CD4-positive, alpha-beta T cell treated with Interleukin-4 for 1 hour (primary cell): Measurements from ENCODE around the gene SPINK14.

ENCODE experiments used
- DNase-seq, 2 donors: peaks; one replicate each; pipeline ENCODE4 v3.0.0-alpha.2; 2020 to 2022

Gene SPINK14

GRCh38 chr5:148202531-148203203 is 34.3 kb downstream of the SPINK14 start, which contains the start of gene SPINK6:
Gene SPINK6, plus strand, starts transcription at chr5:148203042. Its CDS starts 55 bp downstream, at chr5:148203097.
- DNase-seq = no peak

DNA sequence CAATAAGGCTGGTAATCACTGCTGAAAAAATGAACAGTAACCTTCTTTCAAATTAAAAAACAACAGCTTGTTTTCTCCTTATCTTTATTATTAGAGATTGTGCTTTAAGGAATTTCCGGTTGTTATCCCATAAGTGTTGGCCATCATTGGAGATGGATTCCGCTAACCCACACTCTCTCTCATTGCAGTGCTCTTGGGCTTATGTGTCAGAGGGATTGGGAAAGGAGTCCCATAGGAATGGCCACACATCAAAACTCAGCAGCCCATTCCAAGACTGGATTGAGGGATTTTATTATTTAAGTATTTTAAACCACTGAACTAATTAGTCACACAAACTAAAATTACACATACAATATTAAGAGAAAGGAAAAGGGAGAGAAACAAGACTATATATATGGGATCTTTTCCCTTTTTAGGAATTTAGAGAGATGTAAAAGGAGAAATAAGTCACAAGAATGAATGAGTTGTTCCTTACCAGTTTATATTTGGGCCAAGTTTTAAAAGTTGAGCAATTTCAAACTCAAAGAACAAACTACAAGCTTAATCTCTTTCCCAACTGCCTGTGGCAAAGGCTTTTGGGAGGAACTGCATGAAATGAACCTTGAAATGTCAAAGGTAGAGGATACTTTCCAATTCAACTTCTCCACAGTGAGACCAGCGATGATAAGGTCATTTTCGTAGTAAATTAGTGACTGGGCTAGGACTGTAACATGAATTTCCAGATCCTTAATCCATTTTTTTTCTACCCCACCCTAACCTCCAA is 36.9 kb downstream of the SPINK14 start:
- no peak for DNase-seq

GRCh38 chr5:148205865-148206264 is 37.5 kb downstream of the SPINK14 start:
- DNase-seq = no peak

GRCh38 chr5:148206620-148207019 is 38.3 kb downstream of the SPINK14 start:
- DNase-seq = no peak

GRCh38 chr5:148208226-148208625 is 39.9 kb downstream of the SPINK14 start:
- no peak for DNase-seq

- DNase-seq = no peak
These were observed 40.9 kb downstream of the SPINK14 start for GRCh38 chr5:148209151-148209770.

GRCh38 chr5:148214665-148215185 is 46.4 kb downstream of the SPINK14 start:
- no peak for DNase-seq

DNA sequence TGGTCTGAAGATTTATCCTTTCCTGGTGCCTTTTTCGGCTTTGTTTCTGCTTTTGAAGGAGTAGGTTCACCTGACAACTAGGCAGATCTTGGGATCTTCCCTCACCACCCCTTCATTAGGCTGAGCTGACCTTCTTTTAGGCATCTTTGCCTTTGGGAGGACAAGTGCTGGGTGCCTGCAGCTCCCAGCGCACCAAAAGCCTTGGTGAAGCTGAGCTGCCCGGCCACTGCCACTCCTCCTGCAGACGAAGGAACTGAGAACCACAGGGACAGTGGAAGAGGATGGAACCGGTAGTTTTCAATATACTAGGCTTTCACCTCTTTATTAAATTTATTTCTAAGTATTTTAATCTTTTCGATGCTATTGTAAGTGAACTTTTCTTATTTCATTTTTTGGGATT is 53.2 kb downstream of the SPINK14 start:
- no peak for DNase-seq

DNA sequence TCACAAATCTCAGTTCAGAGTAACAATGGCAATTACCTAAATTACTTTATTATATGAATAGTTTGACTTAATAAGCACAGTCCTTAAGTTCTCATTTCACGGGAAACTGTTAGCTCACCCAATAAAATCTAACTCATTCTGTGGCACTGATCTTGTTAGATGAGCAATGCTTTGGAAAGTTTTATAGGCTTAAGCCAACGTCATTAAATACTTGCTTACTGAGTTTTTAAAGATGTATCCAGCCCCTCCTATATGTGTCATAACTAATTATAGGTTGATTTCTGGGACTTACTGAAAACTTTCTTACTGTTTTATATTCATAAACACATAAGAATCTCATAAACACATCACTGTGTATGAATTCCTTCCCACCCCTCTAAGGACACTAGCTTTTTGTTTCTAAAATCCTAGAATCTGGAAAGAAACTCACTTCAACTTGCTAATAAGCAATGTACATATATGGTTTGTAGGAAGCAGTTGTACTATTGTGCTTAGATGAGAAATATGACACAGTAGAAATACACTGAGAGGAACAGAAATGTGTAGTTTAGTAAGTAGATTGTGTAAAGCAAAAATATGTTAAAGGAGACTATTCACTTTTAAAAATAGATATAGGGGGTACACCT is 55.9 kb downstream of the SPINK14 start:
- DNase-seq = no peak
